A673 (cell line): ENCODE data around the gene B4GALNT3.

Source experiments
- CTCF ChIP-seq: fragments of 300-800, 200-600 bp; sonication (generic); conservative IDR thresholded peaks from 2 replicates; pipeline ENCODE4 v1.5.1; 2017; ENCODE audit warnings: low read depth, mild to moderate bottlenecking, antibody characterized with exemption, low read length, moderate library complexity, mixed read lengths
- EZH2 ChIP-seq: fragments of 200-600 bp; sonication (generic); IDR thresholded peaks from 2 replicates; pipeline ENCODE4 v1.6.1; 2017; ENCODE audit warnings: borderline replicate concordance, low read depth, mild to moderate bottlenecking, mixed read lengths, antibody characterized with exemption, low read length; ENCODE audit not compliant: poor library complexity, severe bottlenecking

GRCh38 chr12:602700-603068 lies 142.9 kb downstream of the B4GALNT3 start:
- TF ChIP-seq CTCF = no peak
- TF ChIP-seq EZH2 = no peak
